BE2C (cell line): ENCODE data around the gene GPC5.

Experiments
- DNase-seq: peaks from one replicate; pipeline ENCODE4 v3.0.0-alpha.2; 2020
- H3K27me3 ChIP-seq: fragments of 250-450 bp; sonication (Bioruptor Pico); 2 replicates; pipeline ENCODE4 v1.5.1; 2020; ENCODE audit warnings: mild to moderate bottlenecking
- H3K36me3 ChIP-seq: fragments of 250-450 bp; sonication (Bioruptor Pico); 2 replicates; pipeline ENCODE4 v1.5.1; 2020; ENCODE audit warnings: mild to moderate bottlenecking
- H3K4me1 ChIP-seq: fragments of 250-450 bp; sonication (Bioruptor Pico); 2 replicates; pipeline ENCODE4 v1.5.1; 2020
- H3K4me3 ChIP-seq: 2 replicates; pipeline ENCODE4 v1.5.1; 2011; ENCODE audit warnings: low read depth, low read length
- H3K9me3 ChIP-seq: fragments of 250-450 bp; sonication (Bioruptor Pico); 2 replicates; pipeline ENCODE4 v1.5.1; 2020
- CTCF ChIP-seq: IDR thresholded peaks from 2 replicates; pipeline ENCODE4 v1.5.1; 2012; ENCODE audit warnings: mild to moderate bottlenecking, low read depth, low read length

The GPC5 gene

GRCh38 chr13:92436924-92437323, 1038.5 kb downstream of the GPC5 start:
- no peak overlapping the region for H3K4me3 ChIP-seq
- no peaks in the 10 kb centered on the region for H3K9me3 ChIP-seq
- no peak for DNase-seq
- H3K4me1 ChIP-seq: no peaks in the 10 kb centered on the region
- no peaks in the 10 kb centered on the region for H3K36me3 ChIP-seq
- no peak for TF ChIP-seq CTCF
- H3K27me3 ChIP-seq: no peaks in the 10 kb centered on the region

- no peak for DNase-seq
- no peak overlapping the region for H3K4me3 ChIP-seq
- no peak for TF ChIP-seq CTCF
These were observed 1045.8 kb downstream of the GPC5 start for GRCh38 chr13:92444244-92444643.

GRCh38 chr13:92451060-92451459, 1052.6 kb downstream of the GPC5 start:
- no peaks in the 10 kb centered on the region for H3K4me1 ChIP-seq
- DNase-seq: no peak
- no peak overlapping the region for H3K4me3 ChIP-seq
- H3K27me3 ChIP-seq: 0 out of 2 replicates have a peak, but pooled peaks cover 6% of the 10 kb centered on the region
- H3K9me3 ChIP-seq: no peaks in the 10 kb centered on the region
- TF ChIP-seq CTCF: no peak
- H3K36me3 ChIP-seq: no peaks in the 10 kb centered on the region

More at GRCh38 chr13:92444244-92444643, 1045.8 kb downstream of the GPC5 start:
- Histone ChIP-seq H3K4me1 (no peaks in the 10 kb centered on the region), H3K27me3 (no peaks in the 10 kb centered on the region), H3K36me3 (no peaks in the 10 kb centered on the region), H3K9me3 (no peaks in the 10 kb centered on the region)

GRCh38 chr13:92452840-92453239, 1054.4 kb downstream of the GPC5 start:
- Histone ChIP-seq H3K4me3 (no peak overlapping the region), H3K27me3 (0 out of 2 replicates have a peak, but pooled peaks cover 6% of the 10 kb centered on the region), H3K4me1 (no peaks in the 10 kb centered on the region), H3K9me3 (no peaks in the 10 kb centered on the region), H3K36me3 (no peaks in the 10 kb centered on the region)
- no peak for TF ChIP-seq CTCF
- DNase-seq: no peak

GRCh38 chr13:92459306-92459705, 1060.9 kb downstream of the GPC5 start:
- no peaks in the 10 kb centered on the region for H3K27me3 ChIP-seq
- H3K9me3 ChIP-seq: no peaks in the 10 kb centered on the region
- H3K4me1 ChIP-seq: no peaks in the 10 kb centered on the region
- no peaks in the 10 kb centered on the region for H3K36me3 ChIP-seq
- TF ChIP-seq CTCF: no peak
- no peak for DNase-seq
- H3K4me3 ChIP-seq: no peak overlapping the region

- no peaks in the 10 kb centered on the region for H3K36me3 ChIP-seq
- H3K4me1 ChIP-seq: no peaks in the 10 kb centered on the region
- DNase-seq: no peak
- H3K9me3 ChIP-seq: no peaks in the 10 kb centered on the region
- no peak overlapping the region for H3K4me3 ChIP-seq
- no peaks in the 10 kb centered on the region for H3K27me3 ChIP-seq
- TF ChIP-seq CTCF: no peak
These were observed 1062.1 kb downstream of the GPC5 start for GRCh38 chr13:92460479-92460878.
